Endodermal cell (in vitro differentiated cells): ENCODE measurements around the gene NFIA. TPM values are rescaled to one million over a fixed set of nuclear protein-coding genes. Genes with fewer than 3 reads are reported as not detected.

Source experiments
- DNase-seq: peaks from one replicate; pipeline ENCODE4 v3.0.0-alpha.2; 2017
- H3K27ac ChIP-seq: 2 replicates; pipeline ENCODE4 v1.5.1; 2013; ENCODE audit warnings: mild to moderate bottlenecking, low read depth, low read length, moderate library complexity
- H3K27me3 ChIP-seq: 2 replicates; pipeline ENCODE4 v1.6.1; 2013; ENCODE audit warnings: mild to moderate bottlenecking, low read length, moderate library complexity; ENCODE audit not compliant: insufficient read depth, control insufficient read depth, poor library complexity, severe bottlenecking
- H3K36me3 ChIP-seq: 2 replicates; pipeline ENCODE4 v1.7.0; 2013; ENCODE audit warnings: mild to moderate bottlenecking, low read length, moderate library complexity; ENCODE audit not compliant: control insufficient read depth, insufficient read depth
- H3K4me1 ChIP-seq: one replicate; pipeline ENCODE4 v1.7.0; 2013; ENCODE audit warnings: low read length; ENCODE audit not compliant: control insufficient read depth, insufficient read depth
- H3K4me3 ChIP-seq: 2 replicates; pipeline ENCODE4 v1.5.1; 2013; ENCODE audit warnings: mild to moderate bottlenecking, low read length, moderate library complexity
- H3K9ac ChIP-seq: 2 replicates; pipeline ENCODE4 v1.6.1; 2013; ENCODE audit warnings: mild to moderate bottlenecking, low read length, moderate library complexity; ENCODE audit not compliant: poor library complexity, severe bottlenecking; ENCODE audit errors: extremely low read depth
- H3K9me3 ChIP-seq: 2 replicates; pipeline ENCODE4 v1.6.1; 2013; ENCODE audit warnings: mild to moderate bottlenecking, low read length, moderate library complexity; ENCODE audit not compliant: control insufficient read depth
- H3K27ac Mint-ChIP-seq: 2 replicates; pipeline ENCODE4 v1.8.0; 2020; ENCODE audit warnings: mixed read lengths
- H3K27me3 Mint-ChIP-seq: 2 replicates; pipeline ENCODE4 v1.8.0; 2021; ENCODE audit warnings: mild to moderate bottlenecking, mixed read lengths; ENCODE audit not compliant: insufficient read depth
- H3K36me3 Mint-ChIP-seq: 2 replicates; pipeline ENCODE4 v1.8.0; 2020; ENCODE audit warnings: low read depth, mixed read lengths
- H3K4me1 Mint-ChIP-seq: 2 replicates; pipeline ENCODE4 v1.8.0; 2020; ENCODE audit warnings: mixed read lengths
- H3K4me3 Mint-ChIP-seq: 2 replicates; pipeline ENCODE4 v1.8.0; 2020; ENCODE audit warnings: mild to moderate bottlenecking, moderate library complexity, mixed read lengths
- H3K9me3 Mint-ChIP-seq: 2 replicates; pipeline ENCODE4 v1.8.0; 2020; ENCODE audit warnings: mild to moderate bottlenecking, mixed read lengths
- WGBS, 2 experiments: methylation state at CpG; one replicate each; pipeline versions ENCODE4 v1.1.5 to v1.1.7; 2013; ENCODE audit warnings: missing lambda C conversion rate in 2 of 2, mixed read lengths in 1 of 2; ENCODE audit not compliant: insufficient coverage in 1 of 2, insufficient read length in 1 of 2; 5-methylcytosine and 5-hydroxymethylcytosine counted together
- total RNA-seq, 2 donors: library from RNA; stranded (reverse); fragmentation: NEBNext Ultra II Directional in 1 of 2; extraction: Animal tissue kit (Norgen Biotek cat#: 25700) in 1 of 2; gene quantifications; 2 replicates in 1 of 2; 3 replicates in 1 of 2; pipeline ENCODE4 v1.2.1, GENCODE V29; 2021
- TF ChIP-seq, protein P1 (sequence below): fragments of 200-600 bp; sonication (generic); conservative IDR thresholded peaks from 2 replicates; pipeline ENCODE4 v1.5.0; 2021; ENCODE audit warnings: antibody characterized with exemption, mild to moderate bottlenecking

The NFIA gene
- total RNA-seq, 2 donors from 2014 or later = 2.3 to 3.8 TPM

- TF ChIP-seq, protein P1, sequence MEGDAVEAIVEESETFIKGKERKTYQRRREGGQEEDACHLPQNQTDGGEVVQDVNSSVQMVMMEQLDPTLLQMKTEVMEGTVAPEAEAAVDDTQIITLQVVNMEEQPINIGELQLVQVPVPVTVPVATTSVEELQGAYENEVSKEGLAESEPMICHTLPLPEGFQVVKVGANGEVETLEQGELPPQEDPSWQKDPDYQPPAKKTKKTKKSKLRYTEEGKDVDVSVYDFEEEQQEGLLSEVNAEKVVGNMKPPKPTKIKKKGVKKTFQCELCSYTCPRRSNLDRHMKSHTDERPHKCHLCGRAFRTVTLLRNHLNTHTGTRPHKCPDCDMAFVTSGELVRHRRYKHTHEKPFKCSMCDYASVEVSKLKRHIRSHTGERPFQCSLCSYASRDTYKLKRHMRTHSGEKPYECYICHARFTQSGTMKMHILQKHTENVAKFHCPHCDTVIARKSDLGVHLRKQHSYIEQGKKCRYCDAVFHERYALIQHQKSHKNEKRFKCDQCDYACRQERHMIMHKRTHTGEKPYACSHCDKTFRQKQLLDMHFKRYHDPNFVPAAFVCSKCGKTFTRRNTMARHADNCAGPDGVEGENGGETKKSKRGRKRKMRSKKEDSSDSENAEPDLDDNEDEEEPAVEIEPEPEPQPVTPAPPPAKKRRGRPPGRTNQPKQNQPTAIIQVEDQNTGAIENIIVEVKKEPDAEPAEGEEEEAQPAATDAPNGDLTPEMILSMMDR = no peak
- no peak for DNase-seq
- Histone ChIP-seq H3K9me3 (no peaks in the 10 kb centered on the region), H3K36me3 (no peaks in the 10 kb centered on the region), H3K27me3 (peaks cover 74% of the 10 kb centered on the region), H3K4me3 (peak overlapping the region; percentile 75), H3K9ac (no peak overlapping the region), H3K4me1 (peaks cover 2% of the 10 kb centered on the region), H3K27ac (no peak overlapping the region)
- Mint-ChIP-seq H3K27me3 (peaks cover 67% of the 10 kb centered on the region), H3K36me3 (no peaks in the 10 kb centered on the region), H3K9me3 (no peaks in the 10 kb centered on the region), H3K4me3 (peak overlapping the region; percentile 74), H3K27ac (no peak overlapping the region), H3K4me1 (peaks cover 24% of the 10 kb centered on the region)
- WGBS, 2 experiments = 0 to 9% methylated on average over 4 to 8 of the region's 8 CpGs
Observed at GRCh38 chr1:61081144-61081685, 1.1 kb upstream of the NFIA start.

DNA sequence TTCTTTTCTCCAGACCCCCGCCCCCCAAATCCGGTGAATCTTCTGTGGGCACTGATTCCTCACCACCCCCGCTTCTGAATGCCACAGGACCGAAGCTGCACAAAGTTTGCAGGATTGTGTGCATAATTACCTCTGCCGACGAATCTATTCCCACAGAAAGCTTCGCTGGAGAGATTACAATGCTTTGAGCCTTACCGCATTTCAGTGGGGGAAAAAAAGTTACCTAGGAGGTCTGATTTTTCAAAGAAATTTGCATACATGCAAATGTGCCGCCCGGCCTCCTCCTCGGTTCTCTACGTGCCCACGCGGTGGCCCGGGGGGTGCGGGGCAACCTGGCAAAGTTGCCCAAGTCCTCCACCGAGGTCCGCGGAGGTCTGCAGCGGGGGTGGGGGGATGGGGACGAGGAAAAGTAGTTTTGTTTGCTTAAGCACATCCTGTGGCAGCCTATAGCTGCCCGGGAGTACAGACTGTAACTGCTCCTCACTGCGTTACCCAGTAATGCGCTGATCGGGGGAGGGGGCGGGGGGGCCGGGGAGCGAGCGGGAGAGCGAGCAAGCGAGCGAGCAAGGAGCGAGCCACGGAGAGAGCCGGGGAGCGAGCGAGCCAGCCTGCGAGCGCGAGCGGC is 563 bp upstream of the NFIA start:
- H3K27me3 ChIP-seq = peaks cover 76% of the 10 kb centered on the region
- no peaks in the 10 kb centered on the region for H3K9me3 ChIP-seq
- WGBS, 2 experiments = 1 to 3% methylated on average over 5 to 31 of the region's 41 CpGs
- peak overlapping the region; percentile 74 for H3K4me3 Mint-ChIP-seq
- no peaks in the 10 kb centered on the region for H3K9me3 Mint-ChIP-seq
- H3K27ac Mint-ChIP-seq = no peak overlapping the region
- no peak overlapping the region for H3K27ac ChIP-seq
- H3K36me3 ChIP-seq = no peaks in the 10 kb centered on the region
- no peak overlapping the region for H3K9ac ChIP-seq
- H3K27me3 Mint-ChIP-seq = peaks cover 68% of the 10 kb centered on the region
- TF ChIP-seq, protein P1 = no peak
- H3K4me1 Mint-ChIP-seq = peaks cover 19% of the 10 kb centered on the region
- peaks cover 2% of the 10 kb centered on the region for H3K4me1 ChIP-seq
- H3K4me3 ChIP-seq = peak overlapping the region; percentile 75
- H3K36me3 Mint-ChIP-seq = no peaks in the 10 kb centered on the region
- peak; percentile 83 for DNase-seq

- peaks cover 65% of the 10 kb centered on the region for H3K27me3 Mint-ChIP-seq
- peaks cover 76% of the 10 kb centered on the region for H3K27me3 ChIP-seq
- no peaks in the 10 kb centered on the region for H3K9me3 Mint-ChIP-seq
- H3K4me1 Mint-ChIP-seq = peaks cover 17% of the 10 kb centered on the region
- peaks cover 2% of the 10 kb centered on the region for H3K4me1 ChIP-seq
- no peak overlapping the region for H3K27ac ChIP-seq
- TF ChIP-seq, protein P1 = peak; percentile 7
- H3K27ac Mint-ChIP-seq = no peak overlapping the region
- peak; percentile 67 for DNase-seq
- peak overlapping the region; percentile 74 for H3K4me3 Mint-ChIP-seq
- H3K4me3 ChIP-seq = peak overlapping the region; percentile 78
- no peaks in the 10 kb centered on the region for H3K9me3 ChIP-seq
- 0 to 1% methylated on average over 26 to 105 of the region's 105 CpGs for whole genome bisulfite sequencing, 2 experiments
- no peaks in the 10 kb centered on the region for H3K36me3 ChIP-seq
- no peaks in the 10 kb centered on the region for H3K36me3 Mint-ChIP-seq
- no peak overlapping the region for H3K9ac ChIP-seq
Observed at GRCh38 chr1:61083013-61083806, 849 bp downstream of the NFIA start.
